MM.1S (cell line): ENCODE results near the gene C21orf91.

Experiments used
- EZH2 ChIP-seq: fragments of 300-600 bp; sonication (generic); optimal IDR thresholded peaks from 2 replicates; pipeline ENCODE3; 2017; ENCODE audit warnings: low read depth, mild to moderate bottlenecking, antibody characterized with exemption, low read length, mixed read lengths
- EZH2phosphoT487 ChIP-seq: fragments of 300-600 bp; sonication (generic); IDR thresholded peaks from 2 replicates; pipeline ENCODE4 v1.6.1; 2018; ENCODE audit warnings: antibody characterized with exemption, low read length
- TF ChIP-seq, protein P1 (sequence below): fragments of 300-600 bp; sonication (generic); IDR thresholded peaks from 2 replicates; pipeline ENCODE4 v1.5.1; 2016; ENCODE audit warnings: antibody characterized with exemption, low read length, mixed read lengths

DNA sequence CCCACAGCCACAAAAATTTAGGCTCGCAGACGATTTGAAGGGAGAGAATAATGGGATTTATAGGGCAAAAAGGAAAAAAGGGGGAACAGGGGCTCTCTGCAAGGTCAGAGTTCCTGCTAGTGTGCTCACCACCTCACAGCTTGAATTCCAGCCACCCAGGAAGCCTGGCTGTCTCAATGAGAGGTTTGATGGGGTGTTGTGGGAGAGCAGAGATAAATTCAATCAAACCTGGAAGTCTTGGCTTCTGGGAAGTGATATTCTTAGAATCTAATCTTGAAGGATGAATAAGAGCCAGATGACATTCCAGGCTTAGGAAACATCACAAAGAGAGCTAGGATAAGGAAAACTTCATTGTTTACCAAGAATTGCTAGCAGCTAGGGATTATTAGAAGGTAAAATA is 47.4 kb upstream of the C21orf91 start:
- TF ChIP-seq, protein P1, sequence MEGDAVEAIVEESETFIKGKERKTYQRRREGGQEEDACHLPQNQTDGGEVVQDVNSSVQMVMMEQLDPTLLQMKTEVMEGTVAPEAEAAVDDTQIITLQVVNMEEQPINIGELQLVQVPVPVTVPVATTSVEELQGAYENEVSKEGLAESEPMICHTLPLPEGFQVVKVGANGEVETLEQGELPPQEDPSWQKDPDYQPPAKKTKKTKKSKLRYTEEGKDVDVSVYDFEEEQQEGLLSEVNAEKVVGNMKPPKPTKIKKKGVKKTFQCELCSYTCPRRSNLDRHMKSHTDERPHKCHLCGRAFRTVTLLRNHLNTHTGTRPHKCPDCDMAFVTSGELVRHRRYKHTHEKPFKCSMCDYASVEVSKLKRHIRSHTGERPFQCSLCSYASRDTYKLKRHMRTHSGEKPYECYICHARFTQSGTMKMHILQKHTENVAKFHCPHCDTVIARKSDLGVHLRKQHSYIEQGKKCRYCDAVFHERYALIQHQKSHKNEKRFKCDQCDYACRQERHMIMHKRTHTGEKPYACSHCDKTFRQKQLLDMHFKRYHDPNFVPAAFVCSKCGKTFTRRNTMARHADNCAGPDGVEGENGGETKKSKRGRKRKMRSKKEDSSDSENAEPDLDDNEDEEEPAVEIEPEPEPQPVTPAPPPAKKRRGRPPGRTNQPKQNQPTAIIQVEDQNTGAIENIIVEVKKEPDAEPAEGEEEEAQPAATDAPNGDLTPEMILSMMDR = no peak
- TF ChIP-seq EZH2 = no peak
- TF ChIP-seq EZH2phosphoT487 = no peak
